Amniotic stem cell (primary cell): ENCODE results near the gene CD226.
"Not testable (repeated sequence)": the region's sequence is repeated elsewhere in the genome, so short reads cannot be mapped to it uniquely, and the experiment has no call there.

Source experiments
- DNase-seq: peaks from one replicate; lab custom pipeline; 2025; lab: John Stamatoyannopoulos, UW

The CD226 gene

GRCh38 chr18:69872661-69873060 is 75.0 kb downstream of the CD226 start:
- DNase-seq: no peak

- no peak for DNase-seq
Measured at GRCh38 chr18:69871363-69871762, 76.3 kb downstream of the CD226 start.

- no peak for DNase-seq
Measured at GRCh38 chr18:69870736-69871135, 76.9 kb downstream of the CD226 start.

- no peak for DNase-seq
Measured at GRCh38 chr18:69866212-69866611, 81.5 kb downstream of the CD226 start.

GRCh38 chr18:69865776-69866175 is 81.9 kb downstream of the CD226 start:
- no peak for DNase-seq

- not testable (repeated sequence) for DNase-seq
Measured at GRCh38 chr18:69864802-69865201, 82.9 kb downstream of the CD226 start.

- no peak for DNase-seq
Measured at GRCh38 chr18:69858897-69859296, 88.8 kb downstream of the CD226 start.

GRCh38 chr18:69854455-69854854 is 93.2 kb downstream of the CD226 start:
- no peak for DNase-seq

- no peak for DNase-seq
Measured at GRCh38 chr18:69853051-69853450, 94.6 kb downstream of the CD226 start.

- no peak for DNase-seq
Measured at GRCh38 chr18:69845593-69846506, 101.8 kb downstream of the CD226 start.

GRCh38 chr18:69844656-69845055 is 103.0 kb downstream of the CD226 start:
- no peak for DNase-seq

GRCh38 chr18:69843015-69843414 is 104.7 kb downstream of the CD226 start:
- DNase-seq: no peak

- no peak for DNase-seq
Measured at GRCh38 chr18:69841117-69841516, 106.6 kb downstream of the CD226 start.

GRCh38 chr18:69840445-69840844 is 107.2 kb downstream of the CD226 start:
- peak; percentile 8 for DNase-seq

GRCh38 chr18:69840001-69840400 is 107.7 kb downstream of the CD226 start:
- DNase-seq: no peak

GRCh38 chr18:69839497-69839896 is 108.2 kb downstream of the CD226 start:
- no peak for DNase-seq

- DNase-seq: no peak
Measured at GRCh38 chr18:69838620-69839411, 108.9 kb downstream of the CD226 start.

GRCh38 chr18:69838003-69838402 is 109.7 kb downstream of the CD226 start:
- no peak for DNase-seq

GRCh38 chr18:69834980-69835379 is 112.7 kb downstream of the CD226 start:
- DNase-seq: not testable (repeated sequence)

GRCh38 chr18:69830189-69830588 is 117.5 kb downstream of the CD226 start:
- no peak for DNase-seq

GRCh38 chr18:69820538-69820937 is 127.1 kb downstream of the CD226 start:
- no peak for DNase-seq

- no peak for DNase-seq
Measured at GRCh38 chr18:69819460-69819859, 128.2 kb downstream of the CD226 start.

- DNase-seq: peak; percentile 84
Measured at GRCh38 chr18:69817335-69817940, 130.2 kb downstream of the CD226 start.
